ENCODE data around the gene MEIS1. TPM values are rescaled to one million over a fixed set of nuclear protein-coding genes. Genes with fewer than 3 reads are reported as not detected.
A peak's percentile ranks its signal among the peaks of the same experiment; 100 is the strongest.

MEIS1 gene
- total and polyA plus RNA-seq, 2 donors (not counting 3 experiments of a cell fraction or from before 2014, with no cell fraction given): 10.0 to 26.5 TPM

DNA sequence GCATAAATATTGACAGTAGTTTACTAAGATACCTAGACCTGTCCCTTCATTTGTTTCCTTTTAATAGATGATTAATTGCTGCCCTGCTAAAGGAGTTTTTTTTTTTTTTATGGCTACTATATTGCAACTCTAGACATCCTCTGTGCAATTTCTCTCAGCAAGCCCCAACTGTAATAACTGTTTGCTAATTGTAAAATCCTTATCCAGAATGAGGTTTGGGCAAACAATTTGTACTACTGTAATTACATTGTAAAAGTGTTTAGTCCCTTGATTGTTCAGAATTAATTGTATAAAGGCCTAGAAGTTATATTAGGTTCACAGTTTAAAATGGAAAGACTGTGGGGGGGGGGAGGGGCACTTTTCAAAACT is 3.7 kb upstream of the MEIS1 start:
- no TSS peak for BruUV-seq (replicated peaks)
- H3K4me2 ChIP-seq (ENCODE audit: insufficient read depth, low read length): no peak overlapping the region
- FAIRE-seq: no peak
- H3K9me3 ChIP-seq (replicated peaks; ENCODE audit: control insufficient read depth, insufficient read depth, low read length): no peaks in the 10 kb centered on the region
- ChIA-PET POLR2A (no interaction called here), CTCF (interaction anchor here (1.7 to 8.3 kb wide), 2 partner anchors 142 to 1220 kb away, joined by 7 to 154 read pairs; no protein-coding TSS in a partner anchor)
- no peaks in the 10 kb centered on the region for H4K20me1 ChIP-seq (replicated peaks; ENCODE audit: control insufficient read depth, extremely low read depth, insufficient read depth, low read length)
- no peak overlapping the region for H3K27ac ChIP-seq (ENCODE audit: insufficient read depth, low read depth, low read length)
- H3K4me3 ChIP-seq (replicated peaks in 1 of 3; ENCODE audit: insufficient read depth in 1 of 3, low read depth in 1 of 3, low read length in 3 of 3): no peak overlapping the region
- dilution Hi-C loops (cut with MboI; ENCODE audit: extremely low pct_ligation_motif_present, low sequenced_read_pairs) (no loop called here), intact Hi-C loops (cut with micrococcal nuclease) (loop anchor here (10.0 kb wide), 2 partner anchors 704 to 996 kb away; partner anchors contain the start of gene SPRED2)
- peaks cover under 1% of the 10 kb centered on the region for H3K79me2 ChIP-seq (ENCODE audit: control insufficient read depth, insufficient read depth, low read length)
- H3K9ac ChIP-seq (replicated peaks; ENCODE audit: extremely low read depth, insufficient read depth, low read length): no peak overlapping the region
- H3K9me1 ChIP-seq (replicated peaks; ENCODE audit: control insufficient read depth, extremely low read depth, insufficient read depth, low read length): no peaks in the 10 kb centered on the region
- peaks cover 5% of the 10 kb centered on the region for H3K4me1 ChIP-seq (ENCODE audit: control insufficient read depth, extremely low read depth, insufficient read depth, low read length)
- DNase-seq (ENCODE audit: low read depth, low spot score): no peak
- H2AFZ ChIP-seq (ENCODE audit: low read depth, low read length): no peak overlapping the region
- H3K36me3 ChIP-seq (ENCODE audit: control insufficient read depth in 2 of 2, extremely low read depth in 1 of 2, insufficient read depth in 2 of 2, low read length in 2 of 2): no peaks in the 10 kb centered on the region
- H3K27me3 ChIP-seq (ENCODE audit: control insufficient read depth in 2 of 2, insufficient read depth in 2 of 2, low read length in 2 of 2): peaks cover 28 to 31% of the 10 kb centered on the region in 2 experiments
- no peak for TF ChIP-seq JUN (IDR thresholded peaks at IDR 0.05; ENCODE audit: borderline replicate concordance, insufficient read depth, insufficient read length, low read depth)

DNA sequence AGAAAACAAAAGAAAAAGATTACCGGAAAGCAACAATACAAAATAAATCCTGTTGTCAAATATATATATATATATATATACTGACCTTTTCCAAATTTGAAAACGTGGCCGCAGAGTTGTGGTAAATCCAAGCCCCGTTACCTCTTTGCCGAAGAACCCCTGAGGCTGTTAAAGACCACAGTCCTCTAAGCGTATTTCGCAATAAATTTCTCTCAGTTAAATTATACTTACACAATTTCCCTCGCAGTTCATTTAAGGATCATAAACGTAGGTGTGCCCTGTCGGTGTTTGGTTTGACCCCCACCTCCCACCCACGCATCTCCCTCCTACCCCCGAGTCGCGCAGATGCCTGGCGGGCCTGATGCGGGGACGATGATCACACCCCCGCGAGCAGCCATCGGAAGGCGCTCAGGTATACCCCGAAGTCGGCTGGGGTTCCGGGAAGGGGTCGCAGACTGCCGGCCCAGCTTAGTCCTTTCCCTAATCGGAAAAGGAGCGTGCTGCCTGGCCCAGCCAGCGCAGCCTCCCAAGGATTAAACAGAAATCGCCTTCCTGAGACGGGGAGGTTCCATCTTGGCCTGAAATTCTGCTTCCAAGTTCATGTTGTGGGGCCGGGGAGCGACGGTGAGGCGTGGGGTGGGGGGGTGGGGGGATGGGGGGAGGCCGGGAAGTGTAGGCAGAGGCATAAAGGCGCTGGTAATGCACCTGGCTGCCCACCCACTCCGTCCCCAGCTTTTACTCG is 2.9 kb upstream of the MEIS1 start:
- ChIA-PET POLR2A (no interaction called here), CTCF (interaction anchor here (6.3 kb wide), 1 partner anchor 143 kb away, joined by 107 read pairs; no protein-coding TSS in a partner anchor)
- Histone ChIP-seq H3K9me3 (replicated peaks; ENCODE audit: control insufficient read depth, insufficient read depth, low read length) (no peaks in the 10 kb centered on the region), H3K4me1 (ENCODE audit: control insufficient read depth, extremely low read depth, insufficient read depth, low read length) (peaks cover 9% of the 10 kb centered on the region), H4K20me1 (replicated peaks; ENCODE audit: control insufficient read depth, extremely low read depth, insufficient read depth, low read length) (no peaks in the 10 kb centered on the region), H2AFZ (ENCODE audit: low read depth, low read length) (peak overlapping the region; percentile 56), H3K79me2 (ENCODE audit: control insufficient read depth, insufficient read depth, low read length) (peaks cover 6% of the 10 kb centered on the region), H3K4me2 (ENCODE audit: insufficient read depth, low read length) (peak overlapping the region; percentile 74), H3K9ac (replicated peaks; ENCODE audit: extremely low read depth, insufficient read depth, low read length) (no peak overlapping the region), H3K27ac (ENCODE audit: insufficient read depth, low read depth, low read length) (no peak overlapping the region), H3K27me3 (ENCODE audit: control insufficient read depth in 2 of 2, insufficient read depth in 2 of 2, low read length in 2 of 2) (peaks cover 21 to 24% of the 10 kb centered on the region in 2 experiments), H3K36me3 (ENCODE audit: control insufficient read depth in 2 of 2, extremely low read depth in 1 of 2, insufficient read depth in 2 of 2, low read length in 2 of 2) (no peaks in the 10 kb centered on the region), H3K9me1 (replicated peaks; ENCODE audit: control insufficient read depth, extremely low read depth, insufficient read depth, low read length) (no peaks in the 10 kb centered on the region), H3K4me3 (replicated peaks in 1 of 3; ENCODE audit: insufficient read depth in 1 of 3, low read depth in 1 of 3, low read length in 3 of 3) (no peak overlapping the region)
- DNase-seq (ENCODE audit: low read depth, low spot score) (no peak), FAIRE-seq (no peak)
- intact Hi-C loops (cut with micrococcal nuclease): loop anchor here (2.0 to 10.0 kb wide), 3 partner anchors 703 to 1219 kb away; partner anchors contain the start of gene SPRED2
- dilution Hi-C loops (cut with MboI; ENCODE audit: extremely low pct_ligation_motif_present, low sequenced_read_pairs): no loop called here
- no peak for TF ChIP-seq POLR2A (IDR thresholded peaks at IDR 0.05; ENCODE audit: low read depth, low read length)
- TF ChIP-seq, protein P1, sequence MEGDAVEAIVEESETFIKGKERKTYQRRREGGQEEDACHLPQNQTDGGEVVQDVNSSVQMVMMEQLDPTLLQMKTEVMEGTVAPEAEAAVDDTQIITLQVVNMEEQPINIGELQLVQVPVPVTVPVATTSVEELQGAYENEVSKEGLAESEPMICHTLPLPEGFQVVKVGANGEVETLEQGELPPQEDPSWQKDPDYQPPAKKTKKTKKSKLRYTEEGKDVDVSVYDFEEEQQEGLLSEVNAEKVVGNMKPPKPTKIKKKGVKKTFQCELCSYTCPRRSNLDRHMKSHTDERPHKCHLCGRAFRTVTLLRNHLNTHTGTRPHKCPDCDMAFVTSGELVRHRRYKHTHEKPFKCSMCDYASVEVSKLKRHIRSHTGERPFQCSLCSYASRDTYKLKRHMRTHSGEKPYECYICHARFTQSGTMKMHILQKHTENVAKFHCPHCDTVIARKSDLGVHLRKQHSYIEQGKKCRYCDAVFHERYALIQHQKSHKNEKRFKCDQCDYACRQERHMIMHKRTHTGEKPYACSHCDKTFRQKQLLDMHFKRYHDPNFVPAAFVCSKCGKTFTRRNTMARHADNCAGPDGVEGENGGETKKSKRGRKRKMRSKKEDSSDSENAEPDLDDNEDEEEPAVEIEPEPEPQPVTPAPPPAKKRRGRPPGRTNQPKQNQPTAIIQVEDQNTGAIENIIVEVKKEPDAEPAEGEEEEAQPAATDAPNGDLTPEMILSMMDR (IDR thresholded peaks at IDR 0.05; ENCODE audit: extremely low read depth in 1 of 2, insufficient read depth in 1 of 2, low read depth in 1 of 2, low read length in 2 of 2): no peak
- TF ChIP-seq POLR2AphosphoS5 (IDR thresholded peaks at IDR 0.05; ENCODE audit: insufficient read depth, low read depth, low read length): no peak
- TF ChIP-seq MYC (IDR thresholded peaks at IDR 0.05; ENCODE audit: low read depth, low read length): no peak
- no peak for TF ChIP-seq JUN (IDR thresholded peaks at IDR 0.05; ENCODE audit: borderline replicate concordance, insufficient read depth, insufficient read length, low read depth)
- TF ChIP-seq FOS (IDR thresholded peaks at IDR 0.05; ENCODE audit: borderline replicate concordance, insufficient read depth, low read length): no peak
- BruUV-seq (replicated peaks): no TSS peak

All from endothelial cell of umbilical vein (primary cell).